Measurements from ENCODE around the gene VN1R4. TPM values are rescaled to one million over a fixed set of nuclear protein-coding genes. Genes with fewer than 3 reads are reported as not detected.

The VN1R4 gene
- total RNA-seq, 4 donors from 2014 or later, result not detected

DNA sequence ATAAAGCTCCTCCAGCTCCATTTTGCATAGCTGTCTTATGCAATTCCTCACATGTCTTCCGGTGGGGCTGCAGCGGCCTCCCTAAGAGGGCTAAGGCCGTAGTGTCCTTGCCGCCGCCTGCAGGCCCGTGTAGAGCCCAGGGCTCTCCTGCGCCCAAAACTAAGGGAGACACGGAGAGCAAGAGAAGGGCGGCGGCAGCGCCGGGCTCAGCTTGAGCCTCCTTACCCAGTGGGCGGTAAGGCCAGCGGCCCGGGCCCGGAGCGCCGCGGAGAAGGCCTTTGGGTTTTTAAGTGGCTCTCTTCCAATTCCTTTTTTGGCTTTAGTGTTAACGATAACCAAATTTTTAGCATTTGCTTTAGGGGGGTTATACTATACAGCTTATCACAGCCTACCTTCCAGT is 42.9 kb downstream of the VN1R4 start:
- TF ChIP-seq, protein P1, sequence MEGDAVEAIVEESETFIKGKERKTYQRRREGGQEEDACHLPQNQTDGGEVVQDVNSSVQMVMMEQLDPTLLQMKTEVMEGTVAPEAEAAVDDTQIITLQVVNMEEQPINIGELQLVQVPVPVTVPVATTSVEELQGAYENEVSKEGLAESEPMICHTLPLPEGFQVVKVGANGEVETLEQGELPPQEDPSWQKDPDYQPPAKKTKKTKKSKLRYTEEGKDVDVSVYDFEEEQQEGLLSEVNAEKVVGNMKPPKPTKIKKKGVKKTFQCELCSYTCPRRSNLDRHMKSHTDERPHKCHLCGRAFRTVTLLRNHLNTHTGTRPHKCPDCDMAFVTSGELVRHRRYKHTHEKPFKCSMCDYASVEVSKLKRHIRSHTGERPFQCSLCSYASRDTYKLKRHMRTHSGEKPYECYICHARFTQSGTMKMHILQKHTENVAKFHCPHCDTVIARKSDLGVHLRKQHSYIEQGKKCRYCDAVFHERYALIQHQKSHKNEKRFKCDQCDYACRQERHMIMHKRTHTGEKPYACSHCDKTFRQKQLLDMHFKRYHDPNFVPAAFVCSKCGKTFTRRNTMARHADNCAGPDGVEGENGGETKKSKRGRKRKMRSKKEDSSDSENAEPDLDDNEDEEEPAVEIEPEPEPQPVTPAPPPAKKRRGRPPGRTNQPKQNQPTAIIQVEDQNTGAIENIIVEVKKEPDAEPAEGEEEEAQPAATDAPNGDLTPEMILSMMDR (IDR thresholded peaks at IDR 0.05; ENCODE audit: low read depth), result no peak

Other genes with a start within 250 kb of the VN1R4 start
- gene ERVV-2, start 223.0 kb downstream of the VN1R4 start, total RNA-seq, result not detected
- 10 to 100 TPM; 41.0 to 81.6 (median 53.3) TPM for gene ZNF160, start 164.3 kb downstream of the VN1R4 start, total RNA-seq
- gene ZNF415, start 134.8 kb downstream of the VN1R4 start, total RNA-seq, result 1 to 10 TPM; 3.6 to 7.5 (median 5.9) TPM
- 10 to 100 TPM in 3 of 4 donors, 1 to 10 TPM in 1; 8.3 to 24.1 (median 14.1) TPM for gene ZNF347, start 108.7 kb downstream of the VN1R4 start, total RNA-seq
- 10 to 100 TPM in 1 of 4 donors, 1 to 10 TPM in 3; 5.6 to 12.1 (median 7.3) TPM for gene ZNF665, start 74.4 kb downstream of the VN1R4 start, total RNA-seq
- 10 to 100 TPM; 11.6 to 24.6 (median 19.0) TPM for gene ZNF677, start 12.8 kb downstream of the VN1R4 start, total RNA-seq
- not detected for gene VN1R2, start 9.4 kb downstream of the VN1R4 start, total RNA-seq
- gene ZNF845, start 66.0 kb upstream of the VN1R4 start, total RNA-seq, result 1 to 10 TPM; 7.5 to 9.8 (median 8.4) TPM
- gene ZNF525, start 98.0 kb upstream of the VN1R4 start, total RNA-seq, result 1 to 10 TPM; 5.8 to 9.6 (median 8.2) TPM
- gene ZNF765, start 127.4 kb upstream of the VN1R4 start, total RNA-seq, result 10 to 100 TPM in 3 of 4 donors, 1 to 10 TPM in 1; 9.5 to 21.9 (median 12.3) TPM
- 10 to 100 TPM; 13.8 to 16.1 (median 15.2) TPM for gene ZNF761, start 164.3 kb upstream of the VN1R4 start, total RNA-seq
- gene ZNF813, start 200.0 kb upstream of the VN1R4 start, total RNA-seq, result 1 to 10 TPM; 3.0 to 4.1 (median 3.5) TPM

Measured in subcutaneous adipose tissue (tissue), 4 donors.